SK-N-SH (cell line): Measurements from ENCODE around the gene CPXM1.

Experiments
- CHD2 ChIP-seq: fragments of 150-350 bp; IDR thresholded peaks from 2 replicates; pipeline ENCODE4 v1.6.1; 2018; ENCODE audit warnings: low read length; ENCODE audit not compliant: partially characterized antibody
- CTCF ChIP-seq: fragments of 200-600 bp; sonication (generic); IDR thresholded peaks from 2 replicates; pipeline ENCODE4 v1.6.1; 2017; ENCODE audit warnings: antibody characterized with exemption, mild to moderate bottlenecking, moderate library complexity
- EP300 ChIP-seq, 2 experiments: IDR thresholded peaks; 2 replicates each; pipeline versions ENCODE4 v1.4.0 to v1.6.1; 2012; ENCODE audit warnings: borderline replicate concordance in 1 of 2, low read depth in 1 of 2, low read length in 1 of 2
- JUND ChIP-seq: IDR thresholded peaks from 2 replicates; pipeline ENCODE4 v1.4.0; 2012
- POLR2AphosphoS5 ChIP-seq: IDR thresholded peaks from 2 replicates; pipeline ENCODE4 v1.6.1; 2012; ENCODE audit warnings: low read depth, low read length
- RAD21 ChIP-seq: IDR thresholded peaks from 2 replicates; pipeline ENCODE4 v1.6.1; 2012; ENCODE audit warnings: mild to moderate bottlenecking, low read length
- RCOR1 ChIP-seq: fragments of 150-350 bp; IDR thresholded peaks from 2 replicates; pipeline ENCODE4 v1.6.1; 2017; ENCODE audit warnings: antibody characterized with exemption, low read length

GRCh38 chr20:2746636-2747265 is 53.7 kb downstream of the CPXM1 start:
- no peak for TF ChIP-seq RCOR1
- no peak for TF ChIP-seq CTCF
- no peak for TF ChIP-seq CHD2
- no peak for TF ChIP-seq EP300 (IDR thresholded peaks at IDR 0.05; ENCODE audit: borderline replicate concordance in 1 of 2, low read depth in 1 of 2, low read length in 1 of 2)
- TF ChIP-seq RAD21: no peak
- TF ChIP-seq POLR2AphosphoS5: no peak
- no peak for TF ChIP-seq JUND
